ENCODE measurements around the gene ARPC5.
"Not testable (repeated sequence)": the region's sequence is repeated elsewhere in the genome, so short reads cannot be mapped to it uniquely, and the experiment has no call there.

The ARPC5 gene

GRCh38 chr1:183630748-183631147 lies 4.8 kb downstream of the ARPC5 start:
- no peak for DNase-seq (ENCODE audit: low read depth)
- TF ChIP-seq CTCF (IDR thresholded peaks at IDR 0.05; ENCODE audit: low read depth, low read length, missing control alignments): no peak
- no peak overlapping the region for H3K4me3 ChIP-seq (ENCODE audit: low read depth, low read length)

- no peak for TF ChIP-seq CTCF (IDR thresholded peaks at IDR 0.05; ENCODE audit: low read depth, low read length, missing control alignments)
- no peak for DNase-seq (ENCODE audit: low read depth)
- H3K4me3 ChIP-seq (ENCODE audit: low read depth, low read length): no peak overlapping the region
These were observed 7.0 kb downstream of the ARPC5 start for GRCh38 chr1:183628537-183628936.

- H3K4me3 ChIP-seq (ENCODE audit: low read depth, low read length): not testable (repeated sequence)
These were observed 9.3 kb downstream of the ARPC5 start for GRCh38 chr1:183626236-183626635.

GRCh38 chr1:183622884-183623785 lies 12.4 kb downstream of the ARPC5 start:
- TF ChIP-seq CTCF (IDR thresholded peaks at IDR 0.05; ENCODE audit: low read depth, low read length, missing control alignments): peak; percentile 75
- peak; percentile 45 for DNase-seq (ENCODE audit: low read depth)
- no peak overlapping the region for H3K4me3 ChIP-seq (ENCODE audit: low read depth, low read length)

More at GRCh38 chr1:183626236-183626635, 9.3 kb downstream of the ARPC5 start:
- not testable (repeated sequence) for DNase-seq (ENCODE audit: low read depth)

DNA sequence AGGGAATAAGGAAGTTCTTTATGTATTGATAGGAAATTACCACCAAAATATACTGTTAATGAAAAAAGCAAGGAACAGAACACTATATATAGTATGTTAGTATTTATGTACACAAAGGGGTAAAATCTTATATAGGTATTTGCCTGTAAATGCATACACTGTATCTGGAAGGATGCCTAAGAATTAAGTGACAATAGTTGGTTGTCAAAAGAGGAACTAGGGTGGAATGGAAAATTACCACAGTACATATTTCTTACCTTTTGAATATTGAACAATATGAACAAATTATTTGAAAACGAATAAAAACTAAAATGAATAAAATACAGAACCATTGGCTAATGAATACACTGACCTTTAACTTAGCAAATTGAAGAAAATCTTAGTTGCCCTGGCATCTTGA lies 13.6 kb downstream of the ARPC5 start:
- DNase-seq (ENCODE audit: low read depth): no peak
- no peak overlapping the region for H3K4me3 ChIP-seq (ENCODE audit: low read depth, low read length)
- no peak for TF ChIP-seq CTCF (IDR thresholded peaks at IDR 0.05; ENCODE audit: low read depth, low read length, missing control alignments)

DNA sequence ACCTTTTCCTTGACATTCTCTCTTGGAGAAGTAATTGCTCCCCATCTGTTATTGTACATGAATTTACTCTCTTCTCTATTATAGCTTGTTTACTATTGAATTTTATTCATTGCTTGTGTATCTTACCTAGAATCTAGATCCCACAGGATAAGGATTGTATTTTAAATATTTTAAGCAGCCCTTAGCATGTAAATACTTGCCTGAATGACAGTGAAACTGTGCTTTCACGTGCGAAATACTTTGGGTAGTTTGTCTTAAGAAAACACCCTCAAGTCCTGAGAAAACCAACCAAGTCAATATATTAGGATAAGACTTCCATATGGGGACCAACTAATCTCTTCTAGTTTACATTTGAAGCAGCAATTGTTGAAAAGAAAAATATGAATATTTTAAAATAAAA lies 15.3 kb downstream of the ARPC5 start:
- H3K4me3 ChIP-seq (ENCODE audit: low read depth, low read length): no peak overlapping the region
- TF ChIP-seq CTCF (IDR thresholded peaks at IDR 0.05; ENCODE audit: low read depth, low read length, missing control alignments): no peak
- DNase-seq (ENCODE audit: low read depth): no peak

- TF ChIP-seq CTCF (IDR thresholded peaks at IDR 0.05; ENCODE audit: low read depth, low read length, missing control alignments): no peak
- H3K4me3 ChIP-seq (ENCODE audit: low read depth, low read length): no peak overlapping the region
- DNase-seq (ENCODE audit: low read depth): no peak
These were observed 15.8 kb downstream of the ARPC5 start for GRCh38 chr1:183619781-183620180.

- DNase-seq (ENCODE audit: low read depth): not testable (repeated sequence)
These were observed 17.4 kb downstream of the ARPC5 start for GRCh38 chr1:183618202-183618601.

GRCh38 chr1:183612975-183613374 lies 22.6 kb downstream of the ARPC5 start:
- H3K4me3 ChIP-seq (ENCODE audit: low read depth, low read length); DNase-seq (ENCODE audit: low read depth): not testable (repeated sequence)

More at GRCh38 chr1:183618202-183618601, 17.4 kb downstream of the ARPC5 start:
- H3K4me3 ChIP-seq (ENCODE audit: low read depth, low read length): not testable (repeated sequence)

Measured in GM12864 (cell line).